Measurements from ENCODE around the gene CYTL1.

The CYTL1 gene

GRCh38 chr4:5040856-5041620 lies 21.8 kb upstream of the CYTL1 start:
- no peaks in the 10 kb centered on the region for H3K9me3 Mint-ChIP-seq
- no peaks in the 10 kb centered on the region for H3K36me3 Mint-ChIP-seq
- ATAC-seq = no peak
- no peaks in the 10 kb centered on the region for H3K4me1 Mint-ChIP-seq
- peaks cover 39% of the 10 kb centered on the region for H3K27me3 Mint-ChIP-seq
- no peak overlapping the region for H3K27ac Mint-ChIP-seq
- H3K4me3 Mint-ChIP-seq = no peak overlapping the region

DNA sequence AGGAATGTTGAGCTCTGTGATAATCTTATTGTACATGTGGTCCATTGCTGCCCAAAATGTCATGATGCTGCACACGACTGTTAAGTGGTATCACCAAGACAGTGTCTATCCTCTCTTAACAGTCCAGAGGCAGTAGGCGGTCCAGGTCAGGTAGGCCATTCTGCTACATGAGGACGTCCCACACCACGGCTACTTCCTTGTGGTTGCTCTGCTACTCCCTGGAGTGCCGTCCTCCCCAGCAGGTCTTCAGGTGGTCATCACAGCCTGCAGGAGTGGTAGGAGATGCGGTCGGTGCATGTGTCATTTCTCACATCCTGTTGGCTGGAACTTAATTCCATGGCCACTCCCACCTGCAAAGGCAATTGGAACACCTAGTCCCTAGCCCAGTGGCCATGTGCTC lies 20.5 kb upstream of the CYTL1 start:
- H3K4me3 Mint-ChIP-seq = no peak overlapping the region
- no peak overlapping the region for H3K27ac Mint-ChIP-seq
- H3K36me3 Mint-ChIP-seq = no peaks in the 10 kb centered on the region
- no peaks in the 10 kb centered on the region for H3K4me1 Mint-ChIP-seq
- no peak for ATAC-seq
- no peaks in the 10 kb centered on the region for H3K9me3 Mint-ChIP-seq
- H3K27me3 Mint-ChIP-seq = peaks cover 27% of the 10 kb centered on the region

- H3K4me1 Mint-ChIP-seq = peaks cover 6% of the 10 kb centered on the region
- ATAC-seq = no peak
- H3K9me3 Mint-ChIP-seq = no peaks in the 10 kb centered on the region
- H3K27ac Mint-ChIP-seq = no peak overlapping the region
- no peak overlapping the region for H3K4me3 Mint-ChIP-seq
- H3K27me3 Mint-ChIP-seq = peaks cover 27% of the 10 kb centered on the region
- no peaks in the 10 kb centered on the region for H3K36me3 Mint-ChIP-seq
Measured at GRCh38 chr4:5037553-5038551, 18.6 kb upstream of the CYTL1 start.

DNA sequence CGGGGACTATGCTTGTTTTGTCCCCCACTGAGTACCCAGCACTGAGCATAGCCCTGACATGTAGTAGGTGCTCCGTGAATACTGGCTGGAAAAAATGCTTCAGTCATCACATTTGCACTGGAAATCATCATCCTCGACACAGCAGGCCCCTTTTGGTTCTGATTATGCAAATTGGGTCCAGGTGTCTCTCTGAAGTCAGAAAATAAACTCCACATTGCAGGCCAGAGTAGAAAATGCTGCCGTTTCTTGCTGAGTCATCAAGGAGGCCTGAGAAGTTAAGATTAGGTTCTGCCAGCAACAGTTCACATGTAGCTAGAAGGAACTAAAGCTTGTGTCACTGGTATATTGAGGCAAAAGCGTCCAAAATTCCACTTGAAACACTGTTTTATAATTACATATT lies 17.0 kb upstream of the CYTL1 start:
- H3K4me3 Mint-ChIP-seq = no peak overlapping the region
- peaks cover 6% of the 10 kb centered on the region for H3K4me1 Mint-ChIP-seq
- no peaks in the 10 kb centered on the region for H3K9me3 Mint-ChIP-seq
- H3K27ac Mint-ChIP-seq = no peak overlapping the region
- H3K27me3 Mint-ChIP-seq = peaks cover 34% of the 10 kb centered on the region
- ATAC-seq = no peak
- H3K36me3 Mint-ChIP-seq = no peaks in the 10 kb centered on the region

DNA sequence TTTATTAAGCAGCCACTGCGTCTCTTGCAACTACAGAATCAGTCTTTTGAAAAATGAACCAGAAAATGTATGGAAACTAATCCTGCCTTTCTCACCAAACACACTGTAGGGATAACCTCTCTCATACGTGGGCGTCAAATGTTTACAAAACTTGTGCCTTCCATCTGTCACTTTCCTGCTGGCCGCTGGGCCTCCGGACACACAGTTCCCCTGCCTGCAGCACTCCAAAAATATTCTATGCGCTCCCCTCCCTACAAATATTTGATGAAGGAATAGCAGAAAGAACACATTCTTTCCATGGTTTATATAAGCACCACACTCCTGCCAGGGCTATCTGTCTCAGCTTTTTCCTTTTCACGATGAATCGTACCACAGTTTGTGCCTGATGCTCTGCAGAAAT lies 14.9 kb upstream of the CYTL1 start:
- H3K36me3 Mint-ChIP-seq = no peaks in the 10 kb centered on the region
- H3K27me3 Mint-ChIP-seq = peaks cover 29% of the 10 kb centered on the region
- H3K4me3 Mint-ChIP-seq = no peak overlapping the region
- H3K27ac Mint-ChIP-seq = no peak overlapping the region
- no peak for ATAC-seq
- peaks cover 6% of the 10 kb centered on the region for H3K4me1 Mint-ChIP-seq
- H3K9me3 Mint-ChIP-seq = peaks cover 2% of the 10 kb centered on the region

- peaks cover 2% of the 10 kb centered on the region for H3K9me3 Mint-ChIP-seq
- no peaks in the 10 kb centered on the region for H3K36me3 Mint-ChIP-seq
- no peak overlapping the region for H3K27ac Mint-ChIP-seq
- H3K4me3 Mint-ChIP-seq = no peak overlapping the region
- no peak for ATAC-seq
- H3K27me3 Mint-ChIP-seq = peaks cover 29% of the 10 kb centered on the region
- H3K4me1 Mint-ChIP-seq = peaks cover 6% of the 10 kb centered on the region
Measured at GRCh38 chr4:5033281-5033841, 14.1 kb upstream of the CYTL1 start.

- H3K36me3 Mint-ChIP-seq = no peaks in the 10 kb centered on the region
- no peak overlapping the region for H3K4me3 Mint-ChIP-seq
- H3K27ac Mint-ChIP-seq = no peak overlapping the region
Measured at GRCh38 chr4:5032813-5033212, 13.6 kb upstream of the CYTL1 start.

DNA sequence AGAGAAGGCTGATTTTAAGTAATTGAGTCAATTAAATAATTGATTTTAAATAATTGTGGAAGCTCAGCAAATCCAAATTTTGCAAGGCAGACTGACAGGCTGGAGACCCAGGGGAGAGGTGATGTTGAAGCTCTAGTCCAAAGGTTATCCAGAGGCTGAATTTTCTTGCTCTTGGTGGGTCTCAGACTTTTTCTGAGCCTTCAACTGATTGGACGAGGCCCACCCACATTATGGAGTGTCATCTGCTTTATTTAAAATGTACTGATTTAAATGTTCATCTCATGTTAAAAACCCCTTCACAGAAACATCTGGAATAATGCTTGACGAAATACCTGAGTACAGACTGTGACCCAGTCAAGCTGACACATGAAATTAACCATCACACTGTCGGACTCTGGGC lies 11.7 kb upstream of the CYTL1 start:
- Mint-ChIP-seq H3K27ac (no peak overlapping the region), H3K27me3 (peaks cover 29% of the 10 kb centered on the region), H3K9me3 (peaks cover 2% of the 10 kb centered on the region), H3K4me1 (peaks cover 6% of the 10 kb centered on the region), H3K4me3 (no peak overlapping the region), H3K36me3 (no peaks in the 10 kb centered on the region)
- ATAC-seq = no peak

More at GRCh38 chr4:5032813-5033212, 13.6 kb upstream of the CYTL1 start:
- Mint-ChIP-seq H3K4me1 (peaks cover 6% of the 10 kb centered on the region), H3K27me3 (peaks cover 29% of the 10 kb centered on the region), H3K9me3 (peaks cover 2% of the 10 kb centered on the region)
- ATAC-seq = no peak

- H3K9me3 Mint-ChIP-seq = peaks cover 2% of the 10 kb centered on the region
- no peak overlapping the region for H3K4me3 Mint-ChIP-seq
- no peaks in the 10 kb centered on the region for H3K36me3 Mint-ChIP-seq
- H3K4me1 Mint-ChIP-seq = peaks cover 6% of the 10 kb centered on the region
- no peak for ATAC-seq
- no peak overlapping the region for H3K27ac Mint-ChIP-seq
- H3K27me3 Mint-ChIP-seq = peaks cover 36% of the 10 kb centered on the region
Measured at GRCh38 chr4:5030221-5030620, 11.0 kb upstream of the CYTL1 start.

- H3K9me3 Mint-ChIP-seq = peaks cover 2% of the 10 kb centered on the region
- no peak for ATAC-seq
- H3K4me1 Mint-ChIP-seq = peaks cover 6% of the 10 kb centered on the region
- no peak overlapping the region for H3K4me3 Mint-ChIP-seq
- peaks cover 35% of the 10 kb centered on the region for H3K27me3 Mint-ChIP-seq
- H3K27ac Mint-ChIP-seq = no peak overlapping the region
- no peaks in the 10 kb centered on the region for H3K36me3 Mint-ChIP-seq
Measured at GRCh38 chr4:5029447-5029846, 10.2 kb upstream of the CYTL1 start.

DNA sequence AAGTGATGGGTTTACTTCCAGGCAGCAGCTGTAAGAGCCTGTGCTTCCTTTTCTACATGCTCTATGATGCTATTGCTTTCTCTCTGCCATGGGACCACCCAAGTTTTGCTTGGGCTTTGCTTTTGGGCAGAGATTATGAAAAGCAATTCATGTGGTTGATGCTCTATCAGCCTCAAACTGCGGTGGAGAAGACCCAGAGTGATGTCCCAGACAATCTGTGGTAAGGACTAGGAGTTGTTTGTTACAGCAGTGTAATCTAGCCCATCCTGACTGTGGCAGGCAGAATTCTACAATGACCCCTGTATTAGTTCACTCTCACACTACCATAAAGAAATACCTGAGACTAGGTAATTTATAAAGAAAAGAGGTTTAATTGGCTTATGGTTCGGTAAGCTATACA lies 9.2 kb upstream of the CYTL1 start:
- peaks cover 4% of the 10 kb centered on the region for H3K4me1 Mint-ChIP-seq
- no peak overlapping the region for H3K4me3 Mint-ChIP-seq
- peaks cover 25% of the 10 kb centered on the region for H3K27me3 Mint-ChIP-seq
- H3K27ac Mint-ChIP-seq = no peak overlapping the region
- peaks cover 2% of the 10 kb centered on the region for H3K9me3 Mint-ChIP-seq
- H3K36me3 Mint-ChIP-seq = no peaks in the 10 kb centered on the region
- no peak for ATAC-seq

- Mint-ChIP-seq H3K9me3 (peaks cover 6% of the 10 kb centered on the region), H3K27me3 (peaks cover 22% of the 10 kb centered on the region), H3K36me3 (no peaks in the 10 kb centered on the region), H3K27ac (no peak overlapping the region), H3K4me3 (no peak overlapping the region), H3K4me1 (no peaks in the 10 kb centered on the region)
- no peak for ATAC-seq
Measured at GRCh38 chr4:5027346-5027745, 8.1 kb upstream of the CYTL1 start.

- Mint-ChIP-seq H3K36me3 (no peaks in the 10 kb centered on the region), H3K9me3 (peaks cover 6% of the 10 kb centered on the region), H3K27ac (no peak overlapping the region), H3K4me3 (no peak overlapping the region), H3K27me3 (peaks cover 16% of the 10 kb centered on the region), H3K4me1 (no peaks in the 10 kb centered on the region)
- ATAC-seq = no peak
Measured at GRCh38 chr4:5026371-5026770, 7.1 kb upstream of the CYTL1 start.

- ATAC-seq = no peak
- peaks cover 4% of the 10 kb centered on the region for H3K9me3 Mint-ChIP-seq
- no peak overlapping the region for H3K27ac Mint-ChIP-seq
- no peak overlapping the region for H3K4me3 Mint-ChIP-seq
- H3K4me1 Mint-ChIP-seq = no peaks in the 10 kb centered on the region
- peaks cover 17% of the 10 kb centered on the region for H3K27me3 Mint-ChIP-seq
- no peaks in the 10 kb centered on the region for H3K36me3 Mint-ChIP-seq
Measured at GRCh38 chr4:5024673-5025072, 5.4 kb upstream of the CYTL1 start.

- Mint-ChIP-seq H3K27ac (no peak overlapping the region), H3K4me1 (no peaks in the 10 kb centered on the region), H3K27me3 (peaks cover 32% of the 10 kb centered on the region), H3K4me3 (no peak overlapping the region), H3K36me3 (no peaks in the 10 kb centered on the region), H3K9me3 (peaks cover 4% of the 10 kb centered on the region)
- ATAC-seq = no peak
Measured at GRCh38 chr4:5021546-5021945, 2.3 kb upstream of the CYTL1 start.
